ENCODE data around the gene PARD3. TPM values are rescaled to one million over a fixed set of nuclear protein-coding genes. Genes with fewer than 3 reads are reported as not detected.

The PARD3 gene
- total and polyA plus RNA-seq, 10 of the 15 experiments (the other 5 are each of a cell fraction or from before 2014, with no cell fraction given), result 2.6 to 43.1 (median 13.9) TPM

DNA sequence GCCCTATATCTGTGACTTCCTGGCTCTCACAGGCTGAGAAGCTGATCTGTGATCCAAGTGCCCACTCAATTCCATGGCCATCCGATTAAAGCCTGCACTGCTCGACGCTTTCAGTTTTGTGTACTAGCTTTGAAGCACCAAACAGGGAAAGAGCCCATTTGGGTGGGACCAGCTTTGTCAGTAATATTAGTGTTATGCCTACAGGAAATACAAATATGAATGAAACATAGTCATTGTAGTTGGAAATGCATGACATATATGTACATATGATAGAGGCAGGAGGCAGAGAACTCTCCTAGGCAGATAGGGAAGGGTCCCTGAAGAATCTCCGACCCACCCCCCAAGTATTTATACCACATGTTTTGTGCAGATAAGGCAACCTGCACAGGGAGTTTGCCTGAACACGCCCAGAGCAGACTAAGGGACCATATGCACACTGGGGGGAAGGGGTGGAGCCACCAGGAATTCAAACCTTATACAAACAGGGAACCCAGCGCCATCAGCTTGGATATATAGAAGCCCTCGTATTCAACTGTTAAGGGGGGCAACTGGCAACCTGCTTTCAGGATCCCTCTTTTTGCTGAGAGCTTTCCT is 653.2 kb downstream of the PARD3 start:
- ATAC-seq (no peak), DNase-seq (ENCODE audit: low read depth, low spot score) (no peak), FAIRE-seq (no peak)
- no peak overlapping the region for H3K27ac ChIP-seq (ENCODE audit: control insufficient read depth, insufficient read depth)
- ChIA-PET POLR2A (interaction anchor here (0.5 kb wide), 1 partner anchor 141 kb away, joined by 3 read pairs; no protein-coding TSS in a partner anchor), RAD21 (ENCODE audit: unreplicated experiment) (interaction anchor here (0.7 to 0.8 kb wide), 2 partner anchors 12 to 124 kb away, joined by 3 read pairs; no protein-coding TSS in a partner anchor), SMC1A (ENCODE audit: uncharacterized antibody, unreplicated experiment) (interaction anchor here (0.6 to 2.1 kb wide), 3 partner anchors 12 to 135 kb away, joined by 3 to 6 read pairs (median 3); no protein-coding TSS in a partner anchor), CTCF (interaction anchor here (0.5 to 1.3 kb wide), 2 partner anchors 8 to 317 kb away, joined by 3 read pairs; no protein-coding TSS in a partner anchor)
- 34% methylated on average over 7 of the region's 7 CpGs for WGBS (ENCODE audit: insufficient coverage, insufficient replicate concordance, low lambda C conversion rate, missing lambda C conversion rate)
- no peaks in the 10 kb centered on the region for H3K4me1 ChIP-seq (ENCODE audit: control insufficient read depth, insufficient read depth, low read length)
- no peak overlapping the region for H2AFZ ChIP-seq (ENCODE audit: control insufficient read depth, low read depth, low read length)
- no peak overlapping the region for H3K4me2 ChIP-seq (ENCODE audit: control insufficient read depth, insufficient read depth)
- H4K20me1 ChIP-seq (ENCODE audit: control insufficient read depth, insufficient read depth), result no peaks in the 10 kb centered on the region
- no peak overlapping the region for H3K4me3 ChIP-seq
- in situ Hi-C loops (cut with MboI), result no loop called here
- H3K36me3 ChIP-seq (ENCODE audit: control insufficient read depth in 2 of 2, insufficient read depth in 2 of 2, low read length in 1 of 2), result no peaks in the 10 kb centered on the region
- no peak overlapping the region for H3K9ac ChIP-seq (ENCODE audit: control insufficient read depth, insufficient read depth, low read length)
- no peak for TF ChIP-seq BMI1 (IDR thresholded peaks at IDR 0.05; ENCODE audit: borderline replicate concordance)
- no peaks in the 10 kb centered on the region for H3K79me2 ChIP-seq (ENCODE audit: control insufficient read depth, insufficient read depth, low read length)
- no peaks in the 10 kb centered on the region for H3K27me3 ChIP-seq (replicated peaks in 1 of 2; ENCODE audit: control insufficient read depth in 2 of 2, insufficient read depth in 2 of 2, low read length in 1 of 2)
- H3K9me3 ChIP-seq (replicated peaks; ENCODE audit: control insufficient read depth, insufficient read depth, low read length), result no peaks in the 10 kb centered on the region
- no TSS peak for BruUV-seq (replicated peaks)
- intact Hi-C loops (cut with micrococcal nuclease; ENCODE audit: unreplicated experiment), result no loop called here

GRCh38 chr10:34160595-34160994 is 654.5 kb downstream of the PARD3 start:
- WGBS (ENCODE audit: insufficient coverage, insufficient replicate concordance, low lambda C conversion rate, missing lambda C conversion rate), result 67% methylated on average over 3 of the region's 3 CpGs
- Histone ChIP-seq H3K36me3 (ENCODE audit: control insufficient read depth in 2 of 2, insufficient read depth in 2 of 2, low read length in 1 of 2) (no peaks in the 10 kb centered on the region), H3K4me1 (ENCODE audit: control insufficient read depth, insufficient read depth, low read length) (no peaks in the 10 kb centered on the region), H4K20me1 (ENCODE audit: control insufficient read depth, insufficient read depth) (no peaks in the 10 kb centered on the region), H3K27me3 (replicated peaks in 1 of 2; ENCODE audit: control insufficient read depth in 2 of 2, insufficient read depth in 2 of 2, low read length in 1 of 2) (no peaks in the 10 kb centered on the region), H3K79me2 (ENCODE audit: control insufficient read depth, insufficient read depth, low read length) (no peaks in the 10 kb centered on the region), H3K4me3 (no peak overlapping the region), H3K9ac (ENCODE audit: control insufficient read depth, insufficient read depth, low read length) (no peak overlapping the region), H3K27ac (ENCODE audit: control insufficient read depth, insufficient read depth) (no peak overlapping the region), H3K9me3 (replicated peaks; ENCODE audit: control insufficient read depth, insufficient read depth, low read length) (no peaks in the 10 kb centered on the region), H3K4me2 (ENCODE audit: control insufficient read depth, insufficient read depth) (no peak overlapping the region), H2AFZ (ENCODE audit: control insufficient read depth, low read depth, low read length) (no peak overlapping the region)
- intact Hi-C loops (cut with micrococcal nuclease; ENCODE audit: unreplicated experiment) (no loop called here), in situ Hi-C loops (cut with MboI) (no loop called here)
- ChIA-PET RAD21 (ENCODE audit: unreplicated experiment) (no interaction called here), CTCF (no interaction called here), POLR2A (interaction anchor here (0.6 kb wide), 1 partner anchor 175 kb away, joined by 3 read pairs; no protein-coding TSS in a partner anchor), SMC1A (ENCODE audit: uncharacterized antibody, unreplicated experiment) (interaction anchor here (2.1 to 2.3 kb wide), 2 partner anchors 13 to 15 kb away, joined by 6 to 7 read pairs; no protein-coding TSS in a partner anchor)
- TF ChIP-seq TCF12 (IDR thresholded peaks at IDR 0.05; ENCODE audit: low read depth, low read length), result no peak
- TF ChIP-seq BRCA1 (IDR thresholded peaks at IDR 0.05; ENCODE audit: low read depth, low read length), result no peak
- TF ChIP-seq RAD51 (IDR thresholded peaks at IDR 0.05), result no peak
- no peak for ATAC-seq
- FAIRE-seq, result no peak
- BruUV-seq (replicated peaks), result no TSS peak
- no peak for DNase-seq (ENCODE audit: low read depth, low spot score)

All from GM12878 (cell line).